H54 (cell line): ENCODE results near the gene EXOC2.

ENCODE experiments used
- DNase-seq: peaks from one replicate; pipeline ENCODE4 v3.0.0; 2011; ENCODE audit warnings: low spot score, mixed read lengths; ENCODE audit not compliant: insufficient read length
- FAIRE-seq: peaks from 3 replicates; lab custom pipeline; 2011; peaks lifted over from hg19 to GRCh38; lab: Jason Lieb, UNC
- POLR2A ChIP-seq: IDR thresholded peaks from 2 replicates; pipeline ENCODE4 v1.6.1; 2011; ENCODE audit warnings: low read depth, mild to moderate bottlenecking, low read length

The EXOC2 gene

GRCh38 chr6:484086-484745 lies 208.7 kb downstream of the EXOC2 start:
- DNase-seq (no peak), FAIRE-seq (no peak)
- no peak for TF ChIP-seq POLR2A

GRCh38 chr6:475314-475713 lies 217.6 kb downstream of the EXOC2 start:
- DNase-seq, result no peak
- no peak for FAIRE-seq
- no peak for TF ChIP-seq POLR2A

GRCh38 chr6:474453-475185 lies 218.3 kb downstream of the EXOC2 start:
- FAIRE-seq, result no peak
- no peak for DNase-seq
- TF ChIP-seq POLR2A, result no peak

- no peak for DNase-seq
- no peak for FAIRE-seq
- no peak for TF ChIP-seq POLR2A
Observed at GRCh38 chr6:473768-474452, 219.0 kb downstream of the EXOC2 start.

GRCh38 chr6:473356-473755 lies 219.6 kb downstream of the EXOC2 start:
- FAIRE-seq, result no peak
- no peak for DNase-seq

GRCh38 chr6:470901-471448 lies 222.0 kb downstream of the EXOC2 start:
- DNase-seq, result no peak
- no peak for FAIRE-seq
- TF ChIP-seq POLR2A, result no peak

More at GRCh38 chr6:473356-473755, 219.6 kb downstream of the EXOC2 start:
- TF ChIP-seq POLR2A, result no peak

GRCh38 chr6:470051-470900 lies 222.7 kb downstream of the EXOC2 start:
- no peak for DNase-seq
- TF ChIP-seq POLR2A, result no peak
- no peak for FAIRE-seq

- FAIRE-seq, result no peak
- DNase-seq, result no peak
- no peak for TF ChIP-seq POLR2A
Observed at GRCh38 chr6:467671-468082, 225.3 kb downstream of the EXOC2 start.

- DNase-seq (no peak), FAIRE-seq (no peak)
- TF ChIP-seq POLR2A, result no peak
Observed at GRCh38 chr6:467111-467510, 225.8 kb downstream of the EXOC2 start.

GRCh38 chr6:466564-466963 lies 226.4 kb downstream of the EXOC2 start:
- DNase-seq (no peak), FAIRE-seq (no peak)
- TF ChIP-seq POLR2A, result no peak

GRCh38 chr6:465531-466348 lies 227.2 kb downstream of the EXOC2 start:
- FAIRE-seq (no peak), DNase-seq (no peak)
- no peak for TF ChIP-seq POLR2A

- DNase-seq (no peak), FAIRE-seq (no peak)
- TF ChIP-seq POLR2A, result no peak
Observed at GRCh38 chr6:456887-457286, 236.1 kb downstream of the EXOC2 start.
